ENCODE data around the gene MEIS2.

The MEIS2 gene

GRCh38 chr15:37041042-37041441, 59.3 kb downstream of the MEIS2 start:
- no peak for DNase-seq (ENCODE audit: low read depth in 3 of 3)

GRCh38 chr15:37040072-37040742, 60.1 kb downstream of the MEIS2 start:
- DNase-seq (ENCODE audit: low read depth in 3 of 3), result no peak

GRCh38 chr15:37038716-37039106, 61.6 kb downstream of the MEIS2 start:
- no peak for DNase-seq (ENCODE audit: low read depth in 3 of 3)

DNA sequence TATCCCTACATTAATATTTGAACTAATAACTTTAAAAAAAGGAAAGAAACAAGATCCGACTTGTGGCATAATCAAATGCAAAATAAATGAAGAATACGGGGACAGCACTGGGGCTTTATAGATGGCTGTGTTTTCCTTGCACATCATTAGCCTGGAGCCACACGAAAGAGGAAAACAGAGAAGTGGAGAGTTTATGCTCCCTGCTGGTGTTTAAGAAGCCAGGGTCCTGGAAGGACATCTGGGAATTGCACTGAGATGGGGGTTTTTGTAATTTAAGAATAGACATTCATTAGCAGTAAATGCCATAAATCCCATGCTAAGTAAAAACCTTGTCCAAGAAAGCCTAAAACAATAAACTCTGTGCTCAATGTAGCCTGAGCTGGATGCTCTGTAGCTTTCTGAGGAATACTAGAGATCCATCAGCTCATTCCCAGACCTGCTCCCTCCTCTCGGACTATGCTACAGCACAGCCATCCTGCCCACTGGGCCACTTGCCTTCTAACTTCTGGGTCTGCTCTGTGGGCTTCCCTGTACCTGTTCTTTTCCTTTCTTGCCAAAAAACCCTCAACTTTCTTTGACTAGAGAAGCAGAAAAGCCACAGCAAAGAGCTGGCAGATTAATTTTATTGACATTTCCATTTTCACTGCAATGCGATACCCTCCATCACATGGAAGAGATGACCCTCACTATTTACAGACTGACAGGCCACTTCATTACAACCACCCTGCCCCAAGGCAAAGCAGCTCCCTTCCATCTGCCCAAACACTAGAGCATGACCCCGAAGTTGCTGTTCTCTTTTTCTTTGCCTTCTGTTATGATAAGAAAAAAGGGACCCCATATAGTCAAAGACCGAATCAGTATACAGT, 62.3 kb downstream of the MEIS2 start:
- DNase-seq (ENCODE audit: low read depth in 3 of 3), result no peak

- no peak for DNase-seq (ENCODE audit: low read depth in 3 of 3)
These were observed 63.2 kb downstream of the MEIS2 start for GRCh38 chr15:37037071-37037655.

DNA sequence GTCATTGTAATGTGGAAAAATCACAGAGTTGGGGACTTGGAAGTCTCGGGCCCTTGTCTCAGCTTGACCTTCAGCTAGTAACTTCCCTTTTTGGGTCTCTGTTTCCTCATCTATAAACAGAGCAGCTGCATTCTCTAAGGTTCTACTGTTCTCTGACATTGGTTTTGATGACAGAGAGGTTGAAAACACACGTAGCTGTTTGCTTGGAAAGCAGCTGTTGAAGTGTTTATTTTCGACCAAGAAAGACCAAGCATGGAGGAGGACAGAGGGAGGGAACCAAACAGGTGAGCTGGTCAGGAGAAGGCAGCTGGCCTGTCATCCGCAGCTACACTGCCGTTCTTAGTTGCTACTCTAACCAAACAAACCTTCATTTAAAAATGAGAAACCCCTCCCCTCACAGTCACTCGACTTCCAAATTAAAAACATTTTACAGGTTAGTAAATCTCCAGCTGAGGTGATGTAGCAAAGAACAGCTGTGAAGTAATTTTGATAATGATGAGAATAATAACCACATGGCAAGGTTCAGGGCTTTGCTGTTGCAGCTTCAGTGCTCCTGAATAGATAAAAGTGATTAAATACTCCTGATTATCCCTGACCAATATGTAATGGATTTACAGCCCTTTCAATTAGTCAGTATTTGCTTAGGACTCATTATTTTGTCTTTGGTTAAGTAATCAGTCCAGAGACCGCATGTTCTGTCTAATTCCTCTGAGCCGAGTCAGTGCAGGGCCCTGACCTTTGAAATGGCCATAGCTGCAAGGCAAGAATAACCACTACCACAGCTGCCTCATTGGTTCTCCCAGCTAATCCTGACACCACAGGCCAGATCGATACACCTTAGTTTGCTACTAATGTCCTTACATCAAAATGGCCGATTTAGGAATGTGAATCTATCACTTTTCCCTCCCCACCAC, 65.3 kb downstream of the MEIS2 start:
- DNase-seq (ENCODE audit: low read depth in 3 of 3), result no peak

DNA sequence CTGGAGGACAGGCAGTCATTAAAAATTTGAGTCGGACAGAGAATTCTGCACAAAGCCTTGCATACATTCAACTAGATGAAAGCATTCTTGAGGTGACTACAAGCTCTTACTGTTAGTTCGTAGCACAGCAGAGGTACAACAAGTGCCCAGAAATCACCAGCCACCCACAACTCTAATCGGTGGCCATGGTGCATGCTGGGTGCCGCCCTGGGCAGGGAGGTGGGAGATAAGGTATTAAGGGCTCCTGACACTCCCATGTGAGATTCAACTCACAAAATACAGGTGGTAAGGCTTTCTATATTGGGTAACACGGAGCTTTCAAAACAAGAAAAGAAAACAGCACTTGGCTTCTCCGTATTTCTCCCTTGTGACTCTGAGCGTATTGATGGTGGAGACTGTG, 66.0 kb downstream of the MEIS2 start:
- no peak for DNase-seq (ENCODE audit: low read depth in 3 of 3)

DNA sequence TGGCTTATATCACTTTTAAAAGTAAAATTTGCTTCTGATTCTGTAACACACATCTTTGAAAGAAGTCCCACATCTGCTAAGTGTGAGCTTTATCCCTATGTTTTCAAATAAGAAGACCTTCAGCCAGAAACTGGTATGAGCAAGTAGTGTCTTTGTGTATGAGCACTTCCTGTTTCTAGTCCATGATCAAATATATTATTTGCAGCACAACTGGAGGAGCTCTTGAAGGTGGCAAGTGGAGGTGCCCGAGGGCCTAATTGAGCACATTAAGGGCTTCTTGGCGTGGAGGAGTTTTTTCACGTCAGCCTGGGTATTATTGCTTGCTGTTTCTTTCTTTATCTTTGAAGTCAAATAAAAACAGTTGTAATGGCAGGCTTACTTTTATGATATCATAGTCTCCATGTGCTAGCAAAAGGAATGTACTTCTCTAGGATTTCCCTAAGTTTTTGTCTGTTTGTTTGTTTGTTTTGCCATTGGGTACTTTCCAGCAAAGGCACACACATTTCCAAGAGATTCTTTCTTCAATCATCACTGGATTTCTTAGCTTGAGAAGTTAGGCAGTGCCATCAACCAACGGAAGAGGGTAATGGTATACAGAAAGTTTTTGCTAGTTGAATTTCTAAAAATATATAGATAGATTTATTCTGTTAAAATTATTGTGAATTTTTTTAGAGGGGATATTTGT, 68.1 kb downstream of the MEIS2 start:
- no peak for DNase-seq (ENCODE audit: low read depth in 3 of 3)

DNA sequence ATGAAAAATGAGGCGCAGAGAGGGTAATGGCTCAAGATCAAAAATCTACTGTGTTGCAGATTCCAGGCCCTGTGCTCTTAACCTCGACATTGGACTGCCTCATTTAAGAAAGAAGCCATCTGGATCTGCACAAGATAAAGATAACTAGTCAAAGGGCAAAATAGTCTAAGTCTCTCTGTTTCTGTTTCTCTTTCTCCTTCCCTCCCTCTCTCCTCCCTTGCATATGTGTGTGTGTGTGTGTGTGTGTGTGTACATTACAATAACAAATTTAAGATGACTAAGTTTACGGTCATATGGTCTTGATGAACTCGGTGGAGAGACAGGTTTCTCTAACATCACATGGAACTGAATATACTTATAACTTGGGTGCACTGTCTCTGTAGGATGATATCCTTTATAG, 69.2 kb downstream of the MEIS2 start:
- DNase-seq (ENCODE audit: low read depth in 3 of 3), result no peak

DNA sequence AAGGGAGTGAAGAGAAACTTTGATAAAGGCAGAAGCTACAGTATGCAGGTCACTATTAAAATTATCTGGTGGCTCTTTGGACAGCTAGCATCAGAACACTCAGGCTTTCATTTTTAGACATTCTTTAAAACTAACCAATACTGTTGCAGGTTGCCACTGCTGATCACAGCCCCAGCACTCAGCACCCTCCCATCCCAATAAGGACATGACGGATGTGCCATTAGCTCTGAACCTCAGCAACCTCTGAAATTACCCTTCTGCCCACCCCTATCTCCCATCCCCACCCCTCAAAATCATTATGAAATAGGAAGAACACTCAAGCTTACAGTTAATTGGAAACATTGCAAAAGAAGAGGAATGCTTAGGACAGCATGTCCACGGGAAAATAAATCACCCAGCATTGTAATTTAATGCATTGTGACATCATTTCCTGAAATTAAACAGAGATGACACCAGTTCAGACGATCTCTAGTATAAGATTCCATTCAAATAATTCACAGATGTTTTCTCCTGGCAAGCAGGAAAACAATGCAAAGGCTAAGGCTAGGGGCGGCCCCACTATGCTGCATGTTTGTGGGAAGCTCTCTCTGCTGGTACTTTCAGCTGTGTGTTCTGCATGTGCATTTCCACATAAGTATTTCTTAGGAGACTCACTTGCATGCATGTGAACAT, 71.6 kb downstream of the MEIS2 start:
- DNase-seq (ENCODE audit: low read depth in 3 of 3), result no peak

GRCh38 chr15:37020852-37021251, 79.5 kb downstream of the MEIS2 start:
- no peak for DNase-seq (ENCODE audit: low read depth in 3 of 3)

- DNase-seq (ENCODE audit: low read depth in 3 of 3), result no peak
These were observed 80.6 kb downstream of the MEIS2 start for GRCh38 chr15:37019479-37020433.

DNA sequence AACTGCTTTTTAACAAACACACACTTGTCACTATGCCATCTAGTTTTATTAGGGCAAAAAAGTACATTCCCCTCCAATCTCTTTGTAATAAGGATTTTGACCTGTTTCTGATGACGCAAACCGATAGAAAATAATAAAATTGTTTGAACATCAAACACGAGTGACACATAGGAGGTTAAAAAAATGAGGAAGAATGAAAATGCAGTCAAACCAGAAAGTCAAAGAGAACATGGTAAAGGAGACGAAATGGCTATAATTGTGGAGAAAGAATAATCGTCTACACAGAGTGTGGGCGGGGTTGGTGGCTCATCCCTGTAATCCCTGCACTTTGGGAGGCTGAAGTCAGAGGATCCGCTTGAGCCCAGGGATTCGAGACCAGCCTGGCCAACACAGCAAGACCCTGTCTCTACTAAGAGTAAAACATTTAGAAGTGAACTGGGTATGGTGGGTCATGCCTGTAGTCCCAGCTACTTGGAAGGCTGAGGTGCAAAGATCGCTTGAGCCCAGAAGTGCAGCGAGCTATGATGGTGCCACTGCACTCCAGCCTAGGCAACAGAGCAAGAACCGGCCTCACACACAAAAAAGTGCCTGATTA, 83.2 kb downstream of the MEIS2 start:
- DNase-seq (ENCODE audit: low read depth in 3 of 3), result no peak

DNA sequence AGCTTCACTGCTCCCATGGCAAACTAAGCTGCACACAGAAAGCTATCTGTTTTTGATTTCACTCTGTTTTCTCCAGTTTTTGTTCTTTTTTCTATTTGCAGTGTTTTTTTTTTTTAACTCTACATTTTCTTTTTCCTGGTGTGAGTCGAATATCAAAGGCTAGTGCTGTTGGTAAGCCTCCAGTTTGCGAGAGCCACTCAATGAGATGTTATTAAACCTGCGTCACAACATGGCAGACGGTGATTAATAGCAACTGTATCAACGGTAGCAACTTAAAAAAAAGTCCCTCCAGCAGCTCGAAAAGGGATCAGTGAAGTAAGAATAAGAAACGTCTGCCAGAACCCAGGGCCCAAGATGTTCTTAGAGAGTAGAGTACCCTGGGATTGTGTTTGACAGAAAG, 84.1 kb downstream of the MEIS2 start:
- DNase-seq (ENCODE audit: low read depth in 3 of 3), result no peak

- DNase-seq (ENCODE audit: low read depth in 3 of 3), result no peak
These were observed 84.9 kb downstream of the MEIS2 start for GRCh38 chr15:37015451-37015850.

- no peak for DNase-seq (ENCODE audit: low read depth in 3 of 3)
These were observed 85.3 kb downstream of the MEIS2 start for GRCh38 chr15:37015035-37015434.

DNA sequence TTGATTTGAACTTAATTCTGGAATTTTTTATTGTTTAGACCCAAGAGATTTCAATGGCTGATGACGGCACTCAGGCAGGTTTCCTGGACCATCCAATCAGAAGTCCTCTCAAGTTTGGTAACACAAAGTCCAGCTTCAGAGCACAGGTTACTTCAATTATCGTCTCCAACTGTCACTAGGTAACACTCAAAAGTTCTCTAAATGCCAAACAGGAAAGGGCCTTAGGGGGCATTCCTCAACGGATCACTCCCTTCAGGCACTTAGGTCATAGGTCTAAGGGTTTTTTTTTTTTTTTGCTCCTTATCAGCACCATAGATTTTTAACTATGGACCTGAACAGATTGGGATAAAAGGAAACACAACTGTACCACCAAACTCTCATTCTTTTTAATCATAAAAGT, 85.8 kb downstream of the MEIS2 start:
- no peak for DNase-seq (ENCODE audit: low read depth in 3 of 3)

DNA sequence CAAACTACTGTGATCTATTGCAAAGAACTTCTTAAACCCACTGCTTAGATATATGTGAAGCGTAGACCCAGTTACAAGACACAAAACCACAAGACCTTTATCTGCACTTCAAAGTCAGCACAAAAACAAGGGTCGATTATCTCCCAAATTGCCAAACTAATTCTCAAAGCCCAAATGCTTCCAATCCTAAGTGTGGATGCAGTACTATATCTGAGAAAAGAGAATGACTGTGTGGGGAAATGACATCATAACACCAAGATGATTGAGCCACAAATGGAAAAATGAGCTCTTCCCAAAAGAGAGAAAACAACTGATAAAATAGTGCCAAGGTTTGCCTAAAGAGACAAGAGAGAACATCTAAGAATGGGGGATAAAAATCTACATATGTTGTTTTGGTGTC, 86.2 kb downstream of the MEIS2 start:
- no peak for DNase-seq (ENCODE audit: low read depth in 3 of 3)

GRCh38 chr15:37010595-37010994, 89.8 kb downstream of the MEIS2 start:
- DNase-seq (ENCODE audit: low read depth in 3 of 3), result no peak
